Stimulated activated CD4-positive, alpha-beta T cell treated with anti-CD3 and anti-CD28 coated beads, Interleukin-1b, Interleukin-23, amount 100 ng/mL, for 24 hours (primary cell): ENCODE data around the gene NETO1.

Experiments
- DNase-seq, 4 experiments: peaks; one replicate each; pipeline ENCODE4 v3.0.0-alpha.2; 2020; ENCODE audit warnings: low read depth in 4 of 4, low spot score in 1 of 4

NETO1 gene, protein sequence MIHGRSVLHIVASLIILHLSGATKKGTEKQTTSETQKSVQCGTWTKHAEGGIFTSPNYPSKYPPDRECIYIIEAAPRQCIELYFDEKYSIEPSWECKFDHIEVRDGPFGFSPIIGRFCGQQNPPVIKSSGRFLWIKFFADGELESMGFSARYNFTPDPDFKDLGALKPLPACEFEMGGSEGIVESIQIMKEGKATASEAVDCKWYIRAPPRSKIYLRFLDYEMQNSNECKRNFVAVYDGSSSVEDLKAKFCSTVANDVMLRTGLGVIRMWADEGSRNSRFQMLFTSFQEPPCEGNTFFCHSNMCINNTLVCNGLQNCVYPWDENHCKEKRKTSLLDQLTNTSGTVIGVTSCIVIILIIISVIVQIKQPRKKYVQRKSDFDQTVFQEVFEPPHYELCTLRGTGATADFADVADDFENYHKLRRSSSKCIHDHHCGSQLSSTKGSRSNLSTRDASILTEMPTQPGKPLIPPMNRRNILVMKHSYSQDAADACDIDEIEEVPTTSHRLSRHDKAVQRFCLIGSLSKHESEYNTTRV

DNA sequence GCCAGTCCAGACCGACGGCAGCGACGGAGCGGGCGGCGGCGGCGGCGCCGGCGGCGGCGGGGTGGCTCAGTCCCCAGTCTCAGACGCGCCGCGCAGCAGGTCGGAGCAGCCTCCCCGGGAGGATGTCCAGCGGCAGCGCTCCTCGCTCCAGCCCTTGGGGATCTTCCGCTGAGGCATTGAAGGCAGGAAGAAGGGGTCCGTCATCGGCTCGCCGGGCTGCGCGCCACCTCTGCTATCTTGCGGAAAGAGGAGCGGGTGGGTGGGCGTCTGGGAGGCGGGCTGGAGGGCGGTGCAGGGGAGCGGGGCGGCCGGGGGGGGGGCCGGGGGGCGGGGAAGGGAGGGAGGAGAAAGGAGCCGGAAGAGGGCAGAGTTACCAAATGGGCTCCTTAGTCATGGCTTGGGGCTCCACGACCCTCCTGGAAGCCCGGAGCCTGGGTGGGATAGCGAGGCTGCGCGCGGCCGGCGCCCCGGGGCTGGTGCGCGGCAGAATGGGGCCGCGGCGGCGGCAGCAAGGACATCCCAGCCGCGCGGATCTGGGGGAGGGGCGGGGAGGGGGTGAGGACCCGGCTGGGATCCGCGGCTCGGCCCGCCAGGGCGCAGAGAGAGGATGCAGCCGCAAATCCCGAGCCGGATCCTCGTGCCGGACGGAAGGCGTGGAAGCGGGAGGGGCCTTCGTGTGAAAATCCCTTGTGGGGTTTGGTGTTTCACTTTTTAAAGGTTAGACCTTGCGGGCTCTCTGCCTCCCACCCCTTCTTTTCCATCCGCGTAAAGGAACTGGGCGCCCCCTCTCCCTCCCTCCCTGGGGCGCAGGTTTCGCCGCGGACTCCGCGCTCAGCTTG, at the start of gene NETO1:
Gene NETO1 (minus strand): TSS at position 242 of the 839 bp plus-strand sequence. CDS start 696 bp downstream, outside the sequence.
- no peak for DNase-seq

DNA sequence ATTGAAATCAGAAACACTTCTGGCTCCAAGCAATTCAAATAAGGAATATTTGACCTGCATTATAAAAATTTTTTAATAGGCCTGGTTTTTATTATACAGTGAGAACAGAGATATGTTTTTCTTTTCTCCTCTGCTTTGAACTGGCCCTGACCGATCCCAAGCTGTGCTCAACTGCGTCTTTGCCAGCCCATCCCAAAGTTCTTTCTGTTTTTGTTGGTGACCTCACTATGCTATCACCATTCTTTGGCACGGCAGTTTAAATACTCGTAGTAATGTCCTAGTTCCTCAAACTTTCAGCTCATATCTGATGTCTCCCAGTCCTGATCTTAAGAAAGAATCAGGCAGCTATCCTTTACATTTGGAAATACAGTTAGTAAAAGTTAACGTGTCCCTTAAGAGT, 42.3 kb upstream of the NETO1 start:
- DNase-seq, result no peak

DNA sequence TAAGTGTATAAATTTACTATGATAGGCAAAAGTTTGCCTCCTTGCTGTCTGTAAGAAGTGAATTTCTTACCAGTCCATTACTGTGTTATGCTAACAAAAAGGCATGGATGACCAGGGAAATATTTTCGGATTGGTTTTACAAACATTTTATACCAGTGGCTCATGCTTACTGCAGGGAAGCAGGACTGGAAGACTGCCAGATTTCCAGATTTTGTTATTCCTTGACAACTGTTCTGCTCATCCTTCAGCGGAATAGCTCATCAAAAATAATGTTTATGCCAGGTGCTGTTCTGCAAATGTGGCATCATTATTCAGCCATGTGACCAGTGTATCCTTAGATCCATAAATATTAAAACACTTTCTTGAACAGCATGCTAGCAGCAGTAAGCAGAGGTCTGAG, 40.4 kb upstream of the NETO1 start:
- DNase-seq, result no peak

DNA sequence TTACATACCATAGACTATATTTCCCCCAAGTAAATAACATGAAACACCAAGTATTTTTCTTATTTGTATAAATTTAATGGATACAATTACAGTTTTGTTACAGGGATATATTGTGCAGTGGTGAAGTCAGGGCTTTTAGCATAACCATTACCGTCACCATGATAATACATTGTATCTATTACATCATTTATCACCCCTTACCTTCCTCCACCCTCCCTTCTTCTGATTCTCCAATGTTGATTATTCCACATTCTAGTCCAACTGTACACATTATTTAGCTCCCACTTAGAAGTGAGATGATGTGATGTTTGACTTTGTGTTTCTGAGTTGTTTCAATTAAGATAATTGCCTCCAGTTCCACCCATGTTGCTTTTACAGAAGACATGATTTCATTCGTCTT, 35.2 kb upstream of the NETO1 start:
- DNase-seq, result no peak

DNA sequence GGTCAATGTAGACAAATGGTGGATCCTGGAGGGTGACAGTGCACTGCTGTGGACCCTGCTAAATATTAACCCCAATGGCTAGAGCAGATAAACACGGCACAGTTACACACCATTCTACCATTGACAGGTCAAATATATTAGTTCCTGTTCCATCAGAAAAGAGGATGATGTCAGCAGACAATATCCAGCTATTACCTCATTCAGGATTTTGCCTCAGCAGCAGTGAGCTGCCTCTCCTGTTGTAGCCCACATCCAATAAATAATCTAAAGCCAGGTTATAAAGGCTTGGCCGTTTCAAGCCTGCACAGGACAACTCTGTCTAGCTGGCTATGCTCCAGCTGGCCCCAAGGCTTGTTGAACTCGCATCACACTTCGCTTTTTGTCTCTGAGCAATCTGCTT, 31.6 kb upstream of the NETO1 start:
- DNase-seq, result no peak

DNA sequence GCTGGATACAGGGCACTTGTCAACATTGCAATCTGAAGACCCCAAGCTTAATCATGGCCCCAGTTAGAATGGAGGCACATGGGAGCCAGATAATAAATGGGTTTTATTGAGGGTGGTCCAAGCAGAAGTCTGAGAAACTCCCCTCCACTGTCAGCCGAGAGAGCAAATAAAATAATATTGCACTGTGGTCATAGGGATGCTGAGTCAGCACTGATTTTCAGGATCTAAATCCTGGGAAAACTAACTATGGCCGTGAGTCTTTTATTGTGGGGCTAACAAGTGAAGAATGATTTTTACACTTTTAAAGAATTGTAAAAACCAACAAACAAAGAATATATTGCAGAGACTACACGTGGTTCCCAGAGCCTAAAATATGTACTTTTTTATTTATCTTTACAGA, 31.1 kb upstream of the NETO1 start:
- no peak for DNase-seq

DNA sequence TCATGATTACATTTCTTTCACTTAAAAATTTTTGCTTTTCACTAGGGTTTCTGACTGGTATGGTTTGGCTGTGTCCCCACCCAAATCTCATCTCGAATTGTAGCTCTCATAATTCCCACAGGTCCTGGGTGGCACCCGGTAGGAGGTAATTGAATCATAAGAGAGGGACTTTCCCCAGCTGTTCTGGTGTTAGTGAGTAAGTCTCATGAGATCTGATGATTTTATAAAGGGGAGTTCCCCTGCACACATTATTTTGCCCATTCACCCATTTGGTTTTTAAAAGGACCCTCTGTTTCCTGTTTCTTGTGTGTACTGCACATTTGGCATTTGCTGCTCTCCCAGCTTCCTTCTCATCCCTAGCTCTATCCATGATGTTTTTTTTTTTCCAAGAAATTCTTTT, 27.8 kb upstream of the NETO1 start:
- DNase-seq, result no peak

DNA sequence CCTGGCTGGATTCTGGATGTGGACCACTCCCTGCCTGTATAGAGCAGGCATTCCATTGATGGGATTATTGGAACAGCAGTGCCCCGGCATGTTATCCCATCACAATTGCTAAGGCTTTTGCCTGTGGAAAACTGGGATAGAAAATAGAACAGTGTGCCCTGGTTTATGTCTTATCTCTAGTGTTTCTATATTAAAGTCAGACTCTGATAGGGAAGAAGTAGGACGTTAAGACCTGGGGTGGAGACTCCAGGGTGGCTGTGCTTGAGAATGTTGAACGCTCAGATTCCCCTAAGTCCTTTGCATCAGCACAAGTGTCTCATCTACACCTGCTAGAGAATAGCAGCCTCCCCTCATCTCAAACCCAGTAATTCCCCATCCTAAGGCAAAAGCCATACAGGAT, 10.8 kb upstream of the NETO1 start:
- no peak for DNase-seq

DNA sequence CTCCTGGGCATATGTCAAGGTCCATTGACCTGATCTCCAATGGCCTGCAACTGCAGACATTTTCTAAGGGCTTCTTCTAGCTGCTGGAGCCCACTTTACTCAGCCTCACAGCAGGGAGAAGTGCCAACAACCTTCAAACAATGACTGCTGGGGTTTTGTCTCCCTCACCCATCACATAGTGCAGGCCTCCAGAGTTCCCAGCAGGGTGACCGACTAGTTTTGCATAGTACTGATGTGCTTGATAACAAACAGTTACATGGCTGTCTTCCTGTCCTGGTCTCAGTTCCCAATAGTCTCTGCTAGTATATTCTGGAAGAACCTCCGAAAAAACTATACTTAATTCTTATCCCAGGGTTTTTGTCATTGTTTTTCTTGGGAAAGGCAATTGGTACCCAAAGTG, 10.4 kb upstream of the NETO1 start:
- DNase-seq, result no peak

DNA sequence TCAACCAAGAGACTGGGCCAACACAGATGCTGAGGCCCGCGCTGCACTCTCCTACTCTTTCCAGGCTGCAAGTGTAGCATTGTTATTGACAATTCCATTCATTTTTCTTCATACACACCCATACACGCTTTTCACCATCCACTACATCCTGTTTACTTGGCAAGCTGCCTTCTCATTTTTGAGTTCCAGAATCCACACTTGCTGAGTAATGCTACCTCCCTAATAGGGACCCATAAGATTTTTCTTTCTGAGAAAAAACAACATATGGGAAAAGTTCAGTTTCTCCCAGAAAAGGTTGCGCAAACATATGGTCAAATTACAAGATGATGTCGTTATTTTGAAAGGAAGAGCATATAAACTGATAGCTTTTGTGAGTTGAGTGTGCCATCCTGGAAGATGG, 3.3 kb upstream of the NETO1 start:
- no peak for DNase-seq

DNA sequence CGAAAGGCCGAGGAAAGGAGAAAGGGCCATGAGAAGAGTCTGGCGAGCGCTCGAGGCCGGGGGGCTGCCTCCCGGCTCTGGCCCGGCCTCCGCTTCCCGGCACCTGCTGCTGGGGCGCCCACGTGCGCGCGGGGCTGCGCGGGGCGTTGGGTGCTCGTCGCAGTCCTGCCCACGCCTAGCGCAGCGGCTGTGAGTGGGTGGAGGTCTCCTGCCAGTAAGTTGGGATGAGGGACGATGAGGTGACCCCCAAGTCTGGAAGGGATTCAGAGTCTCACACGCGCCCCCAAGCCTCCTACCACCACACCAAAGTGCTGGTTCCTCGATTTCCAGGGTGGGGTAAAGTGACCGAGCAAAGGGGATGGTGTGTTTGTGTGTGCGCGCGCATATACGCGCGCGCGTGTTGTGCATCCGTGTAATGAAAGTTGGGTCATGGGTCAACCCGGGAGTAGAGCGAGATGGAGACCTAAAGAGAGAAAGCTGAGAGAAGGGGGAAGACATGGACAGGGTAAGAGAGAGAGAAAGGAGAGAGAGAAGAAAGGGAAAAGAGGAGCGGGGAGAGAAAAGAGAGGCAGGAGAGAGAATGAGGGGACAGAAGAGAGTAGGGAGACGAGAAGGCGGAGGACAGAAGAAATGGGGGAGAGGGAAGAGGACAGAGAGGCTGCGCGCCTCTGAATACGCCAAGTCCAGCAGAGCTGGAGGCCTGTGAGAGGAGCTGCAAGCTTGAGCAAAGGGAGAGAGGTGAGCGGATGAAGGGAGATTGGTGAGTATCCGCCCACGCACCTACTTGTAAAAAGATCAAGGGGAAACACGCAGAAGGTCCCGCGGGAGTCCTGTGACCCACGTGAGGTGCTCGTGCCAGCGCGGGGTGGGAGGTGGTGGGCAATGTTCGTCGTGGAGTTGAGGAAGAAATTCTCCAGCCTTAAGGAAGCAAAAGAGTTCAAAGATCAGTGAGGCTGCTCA, 1.7 kb upstream of the NETO1 start:
- no peak for DNase-seq

DNA sequence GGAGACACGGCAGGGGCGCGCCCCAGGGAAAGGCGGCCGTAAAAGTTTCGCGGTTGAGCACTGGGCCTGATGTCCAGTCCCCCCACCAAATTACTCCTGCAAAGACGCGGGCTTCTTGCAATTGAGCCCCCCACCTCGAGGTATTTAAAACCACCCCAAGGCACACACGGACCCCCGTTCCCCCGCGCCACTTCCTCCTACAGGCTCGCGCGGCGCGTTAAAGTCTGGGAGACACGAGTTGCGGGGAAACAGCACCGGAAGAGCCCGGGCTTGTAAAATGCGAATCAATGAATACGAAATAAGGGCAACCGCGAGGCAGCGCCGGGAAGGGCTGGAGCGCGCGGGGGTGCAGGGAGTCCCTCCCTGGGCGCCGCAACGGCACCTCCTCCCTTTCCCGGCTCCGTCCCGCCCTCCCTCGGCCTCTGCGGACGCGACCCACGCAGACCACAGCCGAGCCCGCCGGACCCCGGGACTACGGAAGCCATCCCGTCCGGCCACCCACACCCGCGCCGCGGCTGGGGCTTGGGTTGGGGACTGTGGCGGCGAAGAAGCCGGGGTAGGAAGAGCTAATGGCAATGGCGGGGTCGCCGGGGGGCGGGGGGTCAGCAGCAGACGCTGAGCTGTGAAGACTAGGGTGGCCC, 918 bp upstream of the NETO1 start:
- DNase-seq, result no peak

DNA sequence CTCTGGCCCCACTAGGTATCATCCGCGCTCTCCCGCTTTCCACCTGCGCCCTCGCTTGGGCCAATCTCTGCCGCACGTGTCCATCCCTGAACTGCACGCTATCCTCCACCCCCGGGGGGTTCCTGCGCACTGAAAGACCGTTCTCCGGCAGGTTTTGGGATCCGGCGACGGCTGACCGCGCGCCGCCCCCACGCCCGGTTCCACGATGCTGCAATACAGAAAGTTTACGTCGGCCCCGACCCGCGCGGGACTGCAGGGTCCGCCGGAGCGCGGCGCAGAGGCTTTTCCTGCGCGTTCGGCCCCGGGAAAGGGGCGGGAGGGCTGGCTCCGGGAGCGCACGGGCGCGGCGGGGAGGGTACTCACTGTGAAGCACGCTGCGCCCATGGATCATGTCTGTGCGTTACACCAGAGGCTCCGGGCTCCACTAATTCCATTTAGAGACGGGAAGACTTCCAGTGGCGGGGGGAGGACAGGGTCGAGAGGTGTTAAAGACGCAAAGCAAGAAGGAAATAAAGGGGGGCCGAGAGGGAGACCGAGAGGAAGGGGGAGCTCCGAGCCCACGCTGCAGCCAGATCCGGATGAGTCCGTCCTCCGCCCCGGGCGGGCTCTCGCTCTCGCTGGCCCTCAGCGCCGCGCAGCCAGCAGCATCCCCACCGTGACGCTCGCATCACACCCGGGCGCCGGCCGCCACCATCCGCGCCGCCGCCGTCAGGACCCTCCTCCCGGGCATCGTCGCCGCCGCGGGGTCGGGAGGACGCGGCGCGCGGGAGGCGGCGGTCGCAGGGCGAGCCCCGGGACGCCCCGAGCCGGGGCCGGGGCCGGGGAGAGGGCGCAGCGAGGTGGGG, 664 bp downstream of the NETO1 start:
- DNase-seq, result no peak

DNA sequence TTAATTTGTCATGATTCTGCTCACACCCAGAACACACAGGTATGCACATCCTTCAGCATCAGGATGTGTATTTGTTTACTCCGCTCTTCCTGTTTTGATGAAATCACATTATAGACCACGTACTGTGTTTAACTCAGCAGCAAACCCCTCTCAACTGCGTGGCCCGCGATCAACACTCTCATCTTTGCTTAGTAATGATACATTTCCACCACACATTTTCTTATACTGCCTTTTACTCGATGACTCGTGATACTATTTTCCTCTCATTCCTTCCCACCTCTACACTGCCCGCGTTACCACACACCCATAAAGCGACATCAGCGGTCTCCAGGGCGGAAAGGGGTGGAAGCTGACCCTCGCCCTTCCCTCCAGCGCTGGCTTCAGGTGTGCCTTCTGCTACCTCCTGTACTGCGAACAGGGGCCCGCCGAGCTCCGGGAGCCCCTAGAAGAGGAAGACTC, 1.3 kb downstream of the NETO1 start:
- DNase-seq, result no peak

DNA sequence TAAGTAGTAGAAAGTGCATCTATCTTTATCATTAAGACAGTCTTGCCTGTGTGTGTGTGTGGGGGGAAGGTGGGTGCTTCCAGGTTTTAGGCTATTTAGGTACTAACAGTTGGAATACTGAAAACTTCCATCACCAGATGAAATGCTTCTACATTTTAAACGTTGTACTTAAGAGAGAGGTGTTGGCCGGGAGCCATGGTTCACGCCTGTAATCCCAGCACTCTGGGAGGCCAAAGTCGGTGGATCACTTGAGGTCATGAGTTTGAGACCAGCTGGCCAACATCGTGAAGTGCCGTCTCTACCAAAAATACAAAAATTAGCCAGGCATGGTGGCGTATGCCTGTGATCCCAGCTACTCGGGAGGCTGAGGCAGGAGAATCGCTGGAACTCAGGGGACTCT, 4.0 kb downstream of the NETO1 start:
- DNase-seq, result no peak

DNA sequence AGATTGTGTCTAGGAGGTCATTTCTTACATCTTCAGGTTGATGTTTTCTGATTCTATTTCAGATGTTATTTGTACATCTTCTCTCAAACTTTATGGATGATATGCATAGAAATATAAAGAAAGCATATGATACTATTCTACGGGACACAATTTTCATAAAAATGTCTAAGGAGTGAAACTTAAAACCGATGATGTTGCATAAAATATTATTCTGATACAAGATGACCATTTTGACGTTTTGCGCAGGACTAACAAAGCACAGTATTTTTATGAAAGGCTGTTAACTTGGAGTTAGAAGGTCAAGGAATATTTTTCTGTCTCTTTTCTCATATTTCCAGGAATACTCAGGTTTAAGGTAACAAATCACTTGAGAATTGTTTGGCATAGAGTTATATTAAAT, 8.7 kb downstream of the NETO1 start:
- DNase-seq, result no peak

DNA sequence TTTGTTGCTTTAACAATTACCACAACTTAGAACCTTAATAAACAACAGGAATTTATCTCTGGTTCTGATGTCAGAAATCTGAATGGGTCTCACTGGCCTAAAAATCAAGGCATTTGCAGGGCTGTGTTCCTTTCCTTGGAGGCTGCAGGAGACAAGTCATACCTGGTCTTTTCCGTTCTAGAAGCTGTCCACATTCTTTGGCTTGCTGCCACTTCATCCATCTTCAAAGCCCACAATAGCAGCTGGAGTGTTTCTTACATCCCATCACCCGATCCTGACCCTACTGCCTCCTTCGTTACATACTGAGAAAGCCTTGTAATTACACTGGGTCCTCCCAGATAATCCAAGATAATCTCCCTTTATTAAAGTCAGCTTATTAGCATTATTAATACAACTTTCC, 18.1 kb downstream of the NETO1 start:
- DNase-seq, result no peak

DNA sequence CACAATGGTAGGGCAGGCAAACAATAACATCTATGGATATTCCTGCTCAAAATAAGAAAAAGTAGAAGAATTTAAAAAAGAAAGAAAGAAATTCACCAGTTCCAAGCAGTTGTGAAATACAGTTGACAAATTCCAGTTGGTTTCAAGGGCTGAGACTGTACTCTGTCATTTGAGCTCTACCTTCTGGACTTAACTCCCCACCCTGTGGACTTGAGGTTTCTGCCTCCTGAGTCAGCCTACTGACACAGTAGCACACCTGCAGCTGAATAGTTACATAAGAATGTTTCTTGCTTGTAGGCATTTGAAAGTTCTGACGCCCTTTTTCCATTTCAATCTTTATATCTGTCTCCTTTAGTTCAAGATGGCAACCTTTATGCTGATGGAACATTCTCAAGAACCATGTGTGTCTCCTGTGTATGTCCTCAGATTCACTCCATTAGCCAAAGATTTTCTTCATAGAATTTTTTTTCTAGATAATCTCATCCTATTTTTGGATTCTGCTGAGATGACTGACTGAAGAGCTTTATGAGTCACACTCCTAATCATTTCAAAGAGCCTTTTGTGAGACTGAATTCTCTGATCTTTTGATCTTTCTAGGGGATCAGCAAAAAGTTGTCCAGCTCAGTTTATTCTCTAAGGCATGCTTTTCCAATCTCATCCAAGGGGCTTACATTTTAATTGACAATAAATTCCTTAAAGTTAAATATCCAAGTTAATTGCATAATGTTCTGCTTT, 19.1 kb downstream of the NETO1 start:
- no peak for DNase-seq

DNA sequence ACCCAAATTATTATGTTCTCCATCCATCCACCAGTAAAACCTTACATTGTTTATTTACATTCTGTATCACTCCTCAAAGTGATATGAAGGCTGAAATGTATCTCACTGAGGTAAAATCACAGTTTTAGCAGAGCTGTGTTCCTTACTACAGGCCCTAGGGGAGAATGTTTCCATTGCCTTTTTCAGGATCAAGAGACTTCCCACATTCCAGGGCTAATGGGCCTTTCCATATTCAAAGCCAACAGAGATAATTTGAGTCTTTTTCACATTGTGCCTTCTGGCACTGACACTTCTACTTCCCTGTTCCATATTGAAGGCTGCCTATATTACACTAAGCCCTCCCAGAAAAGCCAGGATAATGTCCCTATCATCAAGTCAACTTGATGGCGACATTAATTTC, 20.0 kb downstream of the NETO1 start:
- no peak for DNase-seq
